ENCODE data around the gene CASP5. TPM values are rescaled to one million over a fixed set of nuclear protein-coding genes. Genes with fewer than 3 reads are reported as not detected.
A peak's percentile ranks its signal among the peaks of the same experiment; 100 is the strongest.

The CASP5 gene
- total RNA-seq, 1 donor from 2014 or later, result not detected

- no peaks in the 10 kb centered on the region for H3K79me2 ChIP-seq (ENCODE audit: low read depth)
- Mint-ChIP-seq H3K36me3 (no peaks in the 10 kb centered on the region), H3K4me3 (no peak overlapping the region), H3K4me1 (no peaks in the 10 kb centered on the region), H3K27me3 (ENCODE audit: insufficient read depth, low read depth) (no peaks in the 10 kb centered on the region), H3K27ac (no peak overlapping the region), H3K9me3 (no peaks in the 10 kb centered on the region)
- TF ChIP-seq CTCF (IDR thresholded peaks at IDR 0.05) (no peak), EZH2phosphoT487 (IDR thresholded peaks at IDR 0.05) (no peak)
- no peak overlapping the region for H3K9ac ChIP-seq
- no peaks in the 10 kb centered on the region for H4K20me1 ChIP-seq (ENCODE audit: low read depth)
- no peak for DNase-seq (ENCODE audit: low spot score)
- H3K4me2 ChIP-seq, result no peak overlapping the region
- H3K27ac ChIP-seq, result no peak overlapping the region
- H3F3A ChIP-seq (ENCODE audit: low read depth), result no peaks in the 10 kb centered on the region
- H2AFZ ChIP-seq (replicated peaks), result no peak overlapping the region
- no peaks in the 10 kb centered on the region for H3K36me3 ChIP-seq
- no peaks in the 10 kb centered on the region for H3K27me3 ChIP-seq
- H3K9me3 ChIP-seq (ENCODE audit: low read depth), result no peaks in the 10 kb centered on the region
- H3K4me3 ChIP-seq, result no peak overlapping the region
- H3K4me1 ChIP-seq, result no peaks in the 10 kb centered on the region
Measured at GRCh38 chr11:105003151-105003550, 19.8 kb downstream of the CASP5 start.

GRCh38 chr11:105000797-105001196 is 22.2 kb downstream of the CASP5 start:
- H3K4me1 Mint-ChIP-seq, result no peaks in the 10 kb centered on the region
- no peaks in the 10 kb centered on the region for H3K36me3 Mint-ChIP-seq
- no peak overlapping the region for H3K27ac ChIP-seq
- no peak overlapping the region for H3K4me3 ChIP-seq
- peak; percentile 33 for DNase-seq (ENCODE audit: low spot score)
- H3K36me3 ChIP-seq, result no peaks in the 10 kb centered on the region
- no peak for TF ChIP-seq EZH2 (IDR thresholded peaks at IDR 0.05)
- no peak for TF ChIP-seq EZH2phosphoT487 (IDR thresholded peaks at IDR 0.05)
- TF ChIP-seq CTCF (IDR thresholded peaks at IDR 0.05), result peak; percentile 77
- H3K27me3 ChIP-seq, result no peaks in the 10 kb centered on the region
- no peak overlapping the region for H3K9ac ChIP-seq
- no peak overlapping the region for H3K4me2 ChIP-seq
- no peak overlapping the region for H3K4me3 Mint-ChIP-seq
- H4K20me1 ChIP-seq (ENCODE audit: low read depth), result no peaks in the 10 kb centered on the region
- H3K9me3 ChIP-seq (ENCODE audit: low read depth), result no peaks in the 10 kb centered on the region
- no peaks in the 10 kb centered on the region for H3K79me2 ChIP-seq (ENCODE audit: low read depth)
- no peak overlapping the region for H3K27ac Mint-ChIP-seq
- no peak overlapping the region for H2AFZ ChIP-seq (replicated peaks)
- no peaks in the 10 kb centered on the region for H3K27me3 Mint-ChIP-seq (ENCODE audit: insufficient read depth, low read depth)
- no peaks in the 10 kb centered on the region for H3F3A ChIP-seq (ENCODE audit: low read depth)
- no peaks in the 10 kb centered on the region for H3K9me3 Mint-ChIP-seq
- H3K4me1 ChIP-seq, result no peaks in the 10 kb centered on the region

- Mint-ChIP-seq H3K4me1 (no peaks in the 10 kb centered on the region), H3K9me3 (no peaks in the 10 kb centered on the region), H3K36me3 (no peaks in the 10 kb centered on the region), H3K27ac (no peak overlapping the region), H3K4me3 (no peak overlapping the region), H3K27me3 (ENCODE audit: insufficient read depth, low read depth) (no peaks in the 10 kb centered on the region)
- no peaks in the 10 kb centered on the region for H3K79me2 ChIP-seq (ENCODE audit: low read depth)
- no peaks in the 10 kb centered on the region for H3K27me3 ChIP-seq
- no peaks in the 10 kb centered on the region for H3F3A ChIP-seq (ENCODE audit: low read depth)
- H3K9ac ChIP-seq, result no peak overlapping the region
- TF ChIP-seq EZH2phosphoT487 (IDR thresholded peaks at IDR 0.05) (no peak), CTCF (IDR thresholded peaks at IDR 0.05) (peak; percentile 10), EZH2 (IDR thresholded peaks at IDR 0.05) (no peak)
- H2AFZ ChIP-seq (replicated peaks), result no peak overlapping the region
- no peak overlapping the region for H3K4me3 ChIP-seq
- H3K4me2 ChIP-seq, result no peak overlapping the region
- no peaks in the 10 kb centered on the region for H3K4me1 ChIP-seq
- H4K20me1 ChIP-seq (ENCODE audit: low read depth), result no peaks in the 10 kb centered on the region
- no peak overlapping the region for H3K27ac ChIP-seq
- peak; percentile 9 for DNase-seq (ENCODE audit: low spot score)
- no peaks in the 10 kb centered on the region for H3K36me3 ChIP-seq
- no peaks in the 10 kb centered on the region for H3K9me3 ChIP-seq (ENCODE audit: low read depth)
Measured at GRCh38 chr11:105000167-105000566, 22.8 kb downstream of the CASP5 start.
